GM18867 (cell line): Measurements from ENCODE around the gene PTPRM.

Source experiments
- ATAC-seq: cut with Tn5 transposase; IDR thresholded peaks from one replicate; pipeline ENCODE4 v1.9.1; 2021; ENCODE audit warnings: mild to moderate bottlenecking, moderate library complexity; ENCODE audit not compliant: unreplicated experiment

Gene PTPRM

DNA sequence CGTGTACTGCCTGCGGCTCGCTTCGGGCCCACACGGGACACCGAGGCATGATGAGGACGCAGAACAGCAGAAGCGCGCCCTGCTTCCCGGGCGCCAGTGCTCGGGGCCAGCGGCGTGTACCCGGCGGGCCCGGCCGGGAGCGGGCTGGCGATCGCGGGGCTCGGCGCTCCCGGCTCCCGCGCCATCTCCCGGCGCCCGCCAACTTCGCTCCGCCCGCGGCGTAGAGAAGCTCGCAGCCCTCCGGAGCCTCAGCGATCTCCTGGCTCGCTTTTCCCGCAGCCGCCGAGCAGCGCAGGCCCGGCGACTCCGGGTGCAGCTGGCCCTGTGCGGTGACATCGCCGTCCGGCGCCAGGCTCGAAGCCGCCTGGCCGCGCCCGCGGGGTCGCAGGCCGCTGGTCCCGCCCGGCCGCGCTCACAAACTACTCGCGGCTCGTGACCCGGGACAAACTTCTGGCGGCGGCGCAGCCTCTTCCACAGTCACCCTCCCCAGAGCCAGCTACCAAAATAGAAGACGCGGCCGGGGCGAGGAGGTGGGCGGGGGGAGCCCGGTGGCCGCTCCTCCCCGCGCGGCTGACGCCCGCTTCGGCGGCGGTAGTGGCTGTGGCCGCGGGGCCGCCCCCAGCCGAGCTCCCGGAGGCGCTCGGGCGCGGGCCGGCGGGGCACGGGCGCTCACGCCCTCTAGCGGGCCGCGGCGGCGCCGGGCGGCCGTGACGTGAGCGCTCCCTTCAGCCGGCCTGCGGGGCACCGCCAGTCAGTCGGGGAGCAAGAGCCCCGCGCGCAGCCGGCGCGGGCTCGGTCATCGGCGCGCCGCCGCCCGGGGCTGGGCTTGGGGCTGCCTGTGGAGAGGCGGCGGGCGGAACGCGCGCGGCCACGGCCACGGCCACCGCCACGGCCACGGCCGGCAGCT, at the start of gene PTPRM:
TSS of gene PTPRM (plus strand) at position 750 of the 907 bp plus-strand sequence. CDS start 503 bp downstream, outside the sequence.
- ATAC-seq = peak; percentile 94

DNA sequence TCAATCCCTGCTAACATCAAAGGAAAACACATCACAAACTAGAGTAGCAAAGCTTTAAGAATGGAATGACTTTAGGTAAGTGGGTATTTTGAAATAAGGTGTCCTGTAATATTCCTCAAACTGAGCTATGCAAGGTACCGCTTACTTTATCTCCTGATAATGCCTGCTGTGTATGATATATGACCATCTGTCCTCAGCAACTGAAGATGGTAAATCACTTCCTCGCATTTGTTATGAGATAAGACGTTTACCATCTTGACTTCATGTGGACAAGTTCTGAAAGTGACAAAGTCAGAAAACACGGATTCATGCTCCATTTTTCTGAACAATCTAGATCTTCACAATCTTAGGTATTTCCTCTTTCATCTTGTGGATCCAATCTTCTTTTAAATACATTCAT, 49.3 kb upstream of the PTPRM start:
- ATAC-seq = no peak

DNA sequence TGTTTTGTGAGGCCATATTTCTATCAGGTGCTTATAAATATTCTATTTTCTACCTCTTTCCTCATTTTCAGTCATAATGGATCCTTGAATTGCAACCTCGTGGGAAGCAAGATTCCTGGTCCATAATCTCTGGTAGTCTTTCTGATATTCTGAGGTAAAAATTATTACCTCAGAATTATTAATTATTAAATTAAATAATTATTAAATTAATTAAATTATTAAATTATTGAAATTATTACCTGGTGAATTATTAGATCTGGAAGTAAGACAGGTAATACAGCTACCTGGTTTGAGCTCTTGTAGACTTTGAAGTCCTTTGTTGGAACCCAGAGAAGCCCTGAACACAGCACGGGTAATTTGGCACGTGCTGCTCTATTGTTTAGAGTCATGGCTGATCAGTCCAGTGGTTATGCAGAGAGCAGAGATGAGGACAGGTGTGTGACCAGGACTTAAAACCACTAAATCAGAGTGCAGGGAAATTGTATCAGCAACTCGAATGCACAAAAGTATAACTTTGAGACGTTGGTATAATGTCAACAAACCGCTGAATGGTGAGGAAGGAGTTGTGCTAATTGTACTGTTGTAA, 46.8 kb upstream of the PTPRM start:
- ATAC-seq = no peak

DNA sequence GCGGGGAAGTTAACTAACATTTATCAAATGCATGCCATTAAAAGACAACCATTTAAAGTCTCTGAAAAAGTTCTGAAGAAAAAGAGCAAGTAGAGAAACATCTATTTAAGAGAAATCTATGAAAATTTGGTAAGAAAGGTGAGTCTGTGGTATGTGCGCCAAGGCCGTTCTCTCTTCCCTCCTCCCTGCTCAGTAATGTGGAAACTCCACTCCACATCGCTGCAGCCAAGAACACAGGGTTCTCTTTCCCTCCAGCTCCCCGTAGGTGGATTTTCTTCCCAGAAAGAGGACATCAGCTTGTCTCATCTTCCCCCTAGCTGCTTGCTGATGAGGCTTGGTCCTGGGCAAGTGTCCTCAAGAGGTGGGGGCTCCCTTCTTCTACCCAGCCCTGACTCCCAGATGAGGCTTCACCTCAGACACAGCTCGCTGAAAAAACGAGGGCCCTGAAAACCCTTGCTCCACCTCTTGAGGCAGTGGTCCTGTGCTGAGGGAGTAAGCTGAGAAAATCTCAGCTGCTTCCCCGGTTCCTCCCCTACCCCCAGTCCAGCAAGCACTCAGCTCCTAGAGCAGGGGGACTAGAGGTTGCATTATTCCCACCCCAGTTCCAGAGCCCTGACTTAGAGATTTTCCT, 45.8 kb upstream of the PTPRM start:
- ATAC-seq = no peak

DNA sequence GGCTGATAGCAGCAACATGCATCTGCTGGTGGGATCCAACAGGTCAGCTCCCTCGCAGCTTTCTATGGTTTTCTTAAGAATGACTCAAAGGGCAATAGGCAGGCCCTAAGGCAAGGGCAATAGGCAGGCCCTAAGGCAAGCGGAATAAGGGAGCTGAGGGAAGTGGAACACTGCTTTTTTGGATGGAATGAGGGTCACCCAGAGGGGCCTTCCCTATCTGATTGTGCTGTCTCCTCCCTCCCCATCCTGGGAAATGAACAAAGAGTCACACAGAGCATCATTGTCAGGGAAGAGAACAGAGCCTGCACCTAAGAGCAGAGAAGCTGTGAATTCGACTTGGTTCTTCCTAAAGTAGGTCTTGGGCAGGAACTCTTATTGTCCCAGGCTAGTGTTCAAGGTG, 43.3 kb upstream of the PTPRM start:
- no peak for ATAC-seq

DNA sequence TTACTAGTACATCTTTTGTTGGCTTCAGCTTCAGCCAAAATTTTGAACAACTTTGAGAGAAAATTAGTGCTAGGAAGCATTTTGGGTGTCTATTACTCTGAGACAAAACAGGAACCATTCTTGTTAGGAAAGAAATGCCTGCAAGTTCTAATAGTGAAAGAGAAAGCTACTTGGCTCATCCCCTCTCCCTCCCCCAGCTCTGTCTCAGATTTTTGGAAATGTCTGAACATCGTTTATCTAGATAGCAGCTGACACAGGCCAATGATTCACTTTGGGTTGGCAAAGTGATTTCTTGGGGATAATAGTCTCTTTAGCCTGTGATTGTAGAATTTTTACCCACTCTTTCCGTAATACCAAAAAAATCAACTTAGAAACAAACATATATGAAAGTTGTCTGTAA, 42.3 kb upstream of the PTPRM start:
- ATAC-seq = no peak

DNA sequence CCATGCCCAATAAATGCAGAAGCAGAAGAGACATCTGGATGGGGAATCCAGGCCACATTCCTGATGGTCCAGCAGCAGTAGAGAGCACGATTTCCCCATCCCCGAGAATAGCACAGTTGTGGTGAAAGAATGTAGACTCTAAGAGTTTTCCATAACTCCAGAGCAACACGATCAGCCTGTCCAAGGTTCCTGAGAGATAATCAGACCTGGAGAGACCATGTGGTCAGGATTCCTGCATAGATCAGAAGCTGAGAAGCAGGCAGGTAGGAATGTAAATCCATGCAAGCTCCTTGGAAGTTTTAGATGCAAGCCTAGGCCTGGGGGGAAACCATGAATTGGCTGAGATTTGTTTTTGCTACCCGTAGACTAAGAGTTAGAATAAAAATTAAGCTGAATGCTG, 34.2 kb upstream of the PTPRM start:
- no peak for ATAC-seq

DNA sequence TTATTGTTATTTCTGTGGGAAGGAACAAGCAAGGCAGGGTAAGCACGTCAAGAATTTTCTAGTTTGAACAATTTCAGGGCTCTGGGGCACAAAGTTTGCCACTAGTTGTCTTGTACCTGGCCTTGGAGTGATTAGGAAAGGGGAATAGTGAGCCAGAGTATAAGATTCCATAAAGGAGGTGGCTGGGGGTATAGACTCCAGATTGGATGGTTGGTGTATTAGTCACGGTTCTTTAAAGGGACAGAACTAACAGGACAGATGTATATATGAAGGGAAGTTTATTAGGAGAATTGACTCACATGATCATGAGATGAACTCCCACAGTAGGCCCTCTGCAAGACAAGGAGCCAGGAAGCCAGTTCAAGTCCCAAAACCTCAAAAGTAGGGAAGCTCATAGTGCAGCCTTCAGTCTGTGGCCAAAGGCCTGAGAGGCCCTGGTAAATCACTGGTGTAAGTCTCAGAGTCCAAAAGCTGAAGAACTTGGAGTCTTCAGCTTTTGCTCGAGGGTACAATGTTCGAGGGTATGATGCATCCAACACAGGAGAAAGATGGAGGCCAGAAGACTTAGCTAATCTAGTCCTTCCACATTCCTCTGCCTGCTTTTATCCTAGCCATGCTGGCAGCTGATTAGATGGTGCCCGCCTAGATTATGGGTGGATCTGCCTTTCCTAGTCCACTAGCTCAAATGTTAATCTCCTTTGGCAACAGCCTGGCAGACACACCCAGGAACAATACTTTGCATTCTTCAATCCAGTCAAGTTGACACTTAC, 31.5 kb upstream of the PTPRM start:
- ATAC-seq = no peak

DNA sequence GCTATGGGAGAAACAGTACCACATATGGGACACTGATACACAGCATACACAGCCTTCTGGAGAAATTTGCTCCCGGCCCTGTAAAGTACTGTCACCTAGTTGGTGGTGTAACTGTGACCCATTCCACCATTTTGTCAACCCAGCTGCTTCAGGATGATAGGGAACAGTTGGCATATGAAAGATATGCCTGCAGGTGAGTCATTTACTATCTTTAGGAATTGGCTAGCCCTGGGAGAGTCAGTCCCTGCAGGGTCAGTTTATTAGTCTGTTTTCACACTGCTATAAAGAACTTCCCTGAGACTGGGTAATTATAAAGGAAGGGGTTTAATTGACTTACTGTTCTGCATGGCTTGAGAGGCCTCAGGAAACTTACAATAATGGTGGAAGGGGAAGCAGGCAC, 30.0 kb upstream of the PTPRM start:
- ATAC-seq = no peak

DNA sequence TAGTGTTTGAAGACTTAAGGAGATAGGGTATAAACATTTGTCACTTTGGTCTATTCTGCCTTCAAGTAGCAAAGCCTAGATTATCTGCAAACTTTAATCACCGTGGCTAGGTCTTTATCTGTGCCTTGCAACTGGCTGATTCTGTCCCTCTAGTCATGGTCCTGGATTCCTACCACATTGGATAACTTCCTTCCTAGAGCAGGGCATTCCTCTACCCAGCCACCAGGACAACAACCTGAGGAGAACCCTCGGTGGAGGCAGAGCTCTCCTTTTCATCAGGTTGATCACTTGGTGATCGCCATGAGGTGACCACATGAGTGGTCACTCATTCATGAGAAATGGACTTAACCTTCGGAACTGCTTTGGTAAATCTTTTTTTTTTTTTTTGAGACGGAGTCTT, 25.3 kb upstream of the PTPRM start:
- ATAC-seq = no peak

DNA sequence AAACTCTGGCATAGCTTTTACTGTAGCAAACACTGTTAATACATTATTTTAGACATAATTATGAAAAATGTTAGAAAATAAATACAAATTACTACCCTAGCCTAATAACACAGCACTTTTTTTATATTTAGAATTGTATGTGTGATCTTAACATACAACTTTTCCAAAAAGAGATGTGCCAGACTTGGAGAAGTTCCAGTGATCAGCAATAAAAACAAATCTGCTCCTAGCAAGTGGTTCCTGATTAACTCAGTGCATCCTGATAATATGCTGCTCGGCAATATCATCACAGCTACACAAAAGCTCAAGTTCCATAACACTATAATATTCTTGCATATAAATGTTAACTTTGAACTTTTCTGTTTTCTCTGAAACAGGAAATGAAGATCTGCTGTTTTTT, 22.4 kb upstream of the PTPRM start:
- no peak for ATAC-seq

DNA sequence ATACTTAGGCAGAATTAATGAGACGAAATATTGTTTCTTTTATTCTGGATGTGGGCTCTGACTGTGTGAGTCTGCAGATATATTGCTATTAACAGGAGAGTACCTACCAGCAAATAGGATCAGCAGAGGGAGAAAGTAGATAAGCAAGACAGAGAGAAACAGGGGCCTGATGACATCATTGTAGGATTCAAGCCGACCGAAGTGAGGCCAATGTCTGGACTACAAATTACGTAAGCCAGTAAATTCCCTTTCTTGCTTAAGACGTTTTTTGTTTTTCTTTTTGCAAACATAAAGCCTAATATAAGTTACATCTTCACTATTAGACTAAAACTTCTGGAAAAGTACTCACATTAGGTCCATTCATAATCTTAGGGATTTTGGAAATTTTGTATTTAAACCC, 21.4 kb upstream of the PTPRM start:
- ATAC-seq = no peak

DNA sequence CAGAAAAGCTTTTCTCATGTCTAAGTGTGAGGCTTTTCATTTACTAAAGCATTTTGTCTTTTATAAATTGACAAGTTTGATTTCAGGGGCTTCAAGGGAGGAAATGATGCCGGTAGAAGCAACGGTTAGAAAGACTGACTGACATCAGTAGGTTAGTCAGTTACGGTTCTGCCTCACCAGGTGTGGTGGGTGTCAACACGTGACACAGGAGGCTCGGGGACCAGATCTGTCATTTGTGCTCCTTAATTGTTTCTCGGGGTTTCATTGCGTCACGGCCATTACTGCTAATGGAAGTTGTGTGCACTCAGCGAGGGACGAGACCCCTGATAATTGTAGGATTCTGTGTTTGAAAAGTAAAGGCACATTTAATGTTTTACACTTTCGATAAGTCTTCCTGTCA, 18.9 kb upstream of the PTPRM start:
- ATAC-seq = no peak

DNA sequence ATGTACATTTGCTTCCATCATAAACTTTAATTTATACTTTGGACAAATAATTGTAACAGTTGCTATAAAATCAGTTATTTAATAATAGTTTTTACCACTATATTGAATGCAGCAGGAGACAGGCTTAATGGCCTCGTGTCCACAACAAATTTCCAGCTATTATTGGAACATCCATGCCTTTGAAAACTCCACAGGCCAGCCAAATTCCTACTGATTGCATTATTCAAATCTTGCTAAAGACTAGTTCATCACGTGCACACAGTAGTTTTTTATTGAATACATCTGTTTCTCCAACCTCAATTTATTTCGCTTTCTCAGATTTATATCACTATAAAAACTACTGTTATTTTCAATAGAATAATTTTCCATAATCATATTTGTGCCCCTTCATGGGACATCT, 18.4 kb upstream of the PTPRM start:
- ATAC-seq = no peak

DNA sequence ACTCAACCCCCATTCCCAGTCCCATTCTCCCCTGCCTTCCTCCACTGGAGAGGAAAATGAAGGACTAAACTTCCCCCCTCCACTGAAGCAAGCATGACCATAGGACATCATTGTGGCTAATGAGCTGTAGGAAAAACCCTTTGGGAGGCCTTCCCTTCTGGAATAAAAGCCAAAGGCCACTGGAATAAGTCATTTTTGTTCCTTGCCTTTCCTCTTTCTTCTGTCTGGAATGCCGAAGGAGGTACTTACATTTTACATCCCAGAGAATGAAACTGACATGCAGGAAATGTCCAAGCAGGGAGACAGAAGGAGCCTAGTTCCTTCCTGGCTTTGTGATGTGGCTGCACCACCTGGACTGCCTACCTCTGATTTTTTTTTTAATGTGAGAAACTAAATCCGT, 9.1 kb upstream of the PTPRM start:
- ATAC-seq = no peak

DNA sequence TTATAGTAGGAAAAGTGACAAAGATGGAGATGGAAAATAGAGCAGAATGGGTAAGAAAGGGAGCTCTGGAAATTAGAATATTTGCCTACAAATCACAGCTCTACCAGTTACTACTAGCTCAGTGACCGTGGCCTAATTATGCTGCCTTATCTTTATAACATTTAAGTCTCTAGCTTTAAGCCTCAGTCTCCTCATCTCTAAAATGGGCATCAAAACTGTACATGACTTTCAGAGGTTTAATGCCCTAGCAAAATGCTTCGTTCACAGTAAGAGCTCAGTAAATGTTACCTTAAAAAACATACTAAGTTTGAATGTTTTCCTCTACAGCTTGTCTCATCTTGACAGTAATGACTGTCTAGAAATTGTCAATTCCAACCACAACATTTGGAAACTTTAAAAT, 8.3 kb upstream of the PTPRM start:
- ATAC-seq = no peak

DNA sequence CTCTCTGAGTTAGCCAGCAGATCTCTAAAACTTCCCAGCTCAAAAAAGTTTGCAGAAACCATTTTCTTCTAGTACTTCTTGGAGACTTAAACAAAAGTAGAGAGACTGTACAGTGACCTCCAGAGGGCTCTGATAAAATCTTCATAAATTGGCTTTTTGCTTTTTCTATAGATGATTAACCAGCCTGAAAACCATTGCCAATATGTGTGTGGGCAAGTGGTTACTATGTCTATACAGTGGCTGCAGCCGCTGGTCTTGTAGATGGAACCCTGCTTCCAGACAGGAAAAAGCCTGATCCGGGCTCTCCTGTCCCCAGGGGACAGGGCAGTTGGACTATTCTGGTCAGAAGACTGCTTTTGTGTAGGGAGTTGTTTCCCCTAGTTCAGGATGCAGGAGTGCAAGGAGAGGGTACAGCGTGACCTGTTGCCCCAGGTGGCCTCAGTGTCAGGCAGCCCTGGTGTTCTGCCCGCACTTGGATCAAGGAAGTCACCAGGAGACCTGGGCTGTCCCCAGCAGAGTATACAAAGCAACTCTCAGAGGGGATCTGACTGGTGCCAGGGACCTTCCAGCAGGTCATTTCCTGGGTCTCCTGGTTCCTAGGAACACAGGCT, 7.3 kb upstream of the PTPRM start:
- no peak for ATAC-seq

DNA sequence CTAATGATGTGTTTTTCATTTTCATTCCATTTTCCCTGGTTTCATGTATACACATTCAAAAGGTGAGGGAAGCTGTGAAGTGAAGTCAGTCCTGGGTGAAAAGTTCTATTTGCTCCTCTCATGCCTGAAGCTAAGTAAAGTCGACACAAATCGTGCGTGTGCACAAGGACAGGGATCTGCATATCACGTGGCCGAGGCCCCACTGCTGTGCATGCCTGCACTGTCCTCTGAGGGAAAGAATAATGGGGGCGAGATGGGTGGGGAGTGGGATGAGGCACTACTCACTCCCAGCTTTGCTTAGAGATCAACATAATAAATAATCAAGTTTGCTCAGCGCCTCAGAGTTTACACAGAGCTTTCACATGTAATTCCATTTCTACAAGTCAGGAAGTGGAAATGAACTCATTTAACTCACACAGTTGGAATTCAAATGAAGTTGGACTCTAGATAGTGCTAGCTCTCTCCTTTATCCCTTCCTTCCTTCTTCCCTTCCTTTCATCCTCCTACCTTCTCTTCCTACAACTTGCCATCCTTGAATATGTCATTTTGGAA, 5.1 kb upstream of the PTPRM start:
- no peak for ATAC-seq

DNA sequence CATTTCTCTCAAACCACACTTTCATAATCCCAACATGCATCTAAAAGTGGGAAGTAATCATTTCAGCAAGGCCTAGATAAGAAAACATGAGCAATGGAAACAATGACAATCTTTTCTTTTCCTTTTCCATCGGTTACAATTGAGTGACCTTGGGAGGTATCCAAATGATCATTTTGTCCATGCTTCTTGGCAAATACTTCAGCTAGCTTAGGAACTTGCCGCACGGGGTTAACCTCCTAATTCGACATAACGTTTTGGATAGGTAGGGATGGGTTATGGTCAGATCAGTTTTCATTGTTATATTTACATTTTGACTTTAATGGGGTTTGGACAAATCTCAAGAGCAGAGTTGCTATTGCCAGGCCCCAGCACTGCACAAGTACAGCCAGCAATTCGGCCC, 4.6 kb upstream of the PTPRM start:
- ATAC-seq = no peak

DNA sequence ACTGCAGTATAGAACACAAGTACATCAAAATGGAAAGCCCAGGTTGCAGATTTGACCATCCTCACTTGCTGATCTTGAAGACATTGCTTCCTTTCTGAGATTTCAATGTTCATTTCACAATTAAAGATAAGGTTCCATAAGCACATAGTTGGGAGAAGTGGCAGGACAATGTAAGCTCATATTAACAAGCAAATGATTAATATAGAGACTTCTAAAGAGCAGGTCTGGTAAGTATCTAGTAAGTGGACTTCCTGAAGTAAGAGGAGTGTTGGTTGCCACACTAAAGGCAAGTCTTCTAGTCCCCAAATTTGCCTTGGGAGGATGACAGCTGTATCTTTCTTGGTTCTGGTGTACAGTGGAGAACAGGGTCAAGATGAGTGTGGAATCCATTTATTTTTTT, 1.4 kb upstream of the PTPRM start:
- ATAC-seq = no peak

DNA sequence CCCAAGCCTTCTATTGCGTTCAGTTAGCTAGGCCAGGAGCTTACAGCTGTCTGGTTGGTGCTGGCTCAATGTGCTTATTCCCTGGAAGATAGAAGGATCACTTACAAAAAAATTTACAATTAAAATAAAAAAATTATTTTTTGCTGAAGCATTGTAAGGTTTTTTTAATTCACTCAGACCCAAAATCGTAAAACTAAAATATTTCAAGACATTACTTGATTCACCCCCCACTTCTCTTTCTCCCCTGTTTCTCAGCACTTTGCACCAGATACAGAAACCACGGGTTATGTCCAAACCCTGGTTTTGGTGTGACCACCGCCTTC, 911 bp upstream of the PTPRM start:
- no peak for ATAC-seq
